Esophagus squamous epithelium (tissue), 4 donors: ENCODE data around the gene KCTD6.

ENCODE experiments used
- CTCF ChIP-seq, 6 experiments: fragments of 450-650 bp in 4 of 6; fragments of 200-600 bp in 2 of 6; sonication (generic) in 2 of 6; IDR thresholded peaks; one replicate each; pipeline ENCODE4 v1.5.1; 2016 to 2019; ENCODE audit warnings: antibody characterized with exemption in 6 of 6, mild to moderate bottlenecking in 4 of 6, moderate library complexity in 4 of 6
- POLR2A ChIP-seq, 4 donors: fragments of 450-650 bp; IDR thresholded peaks; one replicate each; pipeline ENCODE4 v1.6.1; 2017; ENCODE audit warnings: antibody characterized with exemption in 4 of 4, mild to moderate bottlenecking in 4 of 4, moderate library complexity in 3 of 4

GRCh38 chr3:58466899-58467563 lies 24.9 kb upstream of the KCTD6 start:
- TF ChIP-seq POLR2A (IDR thresholded peaks at IDR 0.05) = no peak
- TF ChIP-seq CTCF (IDR thresholded peaks at IDR 0.05) = no peak
